HepG2 (cell line): ENCODE measurements around the gene JPH3. TPM values are rescaled to one million over a fixed set of nuclear protein-coding genes. Genes with fewer than 3 reads are reported as not detected.

Experiments
- CEBPZ ChIP-seq: IDR thresholded peaks from 2 replicates; pipeline ENCODE4 v1.6.1; 2012; ENCODE audit warnings: low read length, improper control_type of control experiment
- DZIP1 ChIP-seq: sonication (generic); formaldehyde crosslinking; IDR thresholded peaks from 2 replicates; pipeline ENCODE4 v1.5.0; 2020; ENCODE audit warnings: mild to moderate bottlenecking, missing genetic modification reagents
- GRHL1 ChIP-seq: sonication (generic); formaldehyde crosslinking; conservative IDR thresholded peaks from 2 replicates; pipeline ENCODE4 v1.8.0; 2022; ENCODE audit warnings: missing genetic modification reagents
- MEIS1 ChIP-seq: sonication (generic); formaldehyde crosslinking; IDR thresholded peaks from 2 replicates; pipeline ENCODE4 v1.9.0; 2021; ENCODE audit warnings: mild to moderate bottlenecking, missing genetic modification reagents, moderate library complexity, borderline replicate concordance
- MXD3 ChIP-seq: IDR thresholded peaks from 2 replicates; pipeline ENCODE4 v1.6.1; 2016; ENCODE audit warnings: mild to moderate bottlenecking, missing biosample characterization, missing genetic modification reagents
- PAF1 ChIP-seq: IDR thresholded peaks from 2 replicates; pipeline ENCODE4 v1.6.1; 2016; ENCODE audit warnings: missing genetic modification reagents, missing compliant biosample characterization
- PLSCR1 ChIP-seq: sonication (generic); formaldehyde crosslinking; IDR thresholded peaks from 2 replicates; pipeline ENCODE4 v1.5.0; 2020; ENCODE audit warnings: missing genetic modification reagents, mild to moderate bottlenecking, borderline replicate concordance
- RFX5 ChIP-seq: IDR thresholded peaks from 2 replicates; pipeline ENCODE4 v1.6.1; 2011; ENCODE audit warnings: low read depth, low read length, improper control_type of control experiment
- RXRB ChIP-seq: IDR thresholded peaks from 2 replicates; pipeline ENCODE4 v1.6.1; 2016; ENCODE audit warnings: borderline replicate concordance, missing genetic modification reagents, missing compliant biosample characterization
- XRCC5 ChIP-seq: fragments of 200-400 bp; formaldehyde crosslinking; optimal IDR thresholded peaks from 2 replicates; pipeline ENCODE3; 2017; ENCODE audit warnings: mild to moderate bottlenecking, low read length
- YEATS2 ChIP-seq: sonication (generic); formaldehyde crosslinking; IDR thresholded peaks from 2 replicates; pipeline ENCODE4 v1.4.0; 2020; ENCODE audit warnings: missing genetic modification reagents, borderline replicate concordance
- ZBTB26 ChIP-seq: IDR thresholded peaks from 2 replicates; pipeline ENCODE4 v1.6.1; 2016; ENCODE audit warnings: missing compliant biosample characterization, missing genetic modification reagents, borderline replicate concordance
- ZC3H4 ChIP-seq: sonication (generic); formaldehyde crosslinking; IDR thresholded peaks from 2 replicates; pipeline ENCODE4 v1.4.0; 2020; ENCODE audit warnings: missing genetic modification reagents, borderline replicate concordance
- ZNF160 ChIP-seq: sonication (generic); formaldehyde crosslinking; IDR thresholded peaks from 2 replicates; pipeline ENCODE4 v1.8.0; 2022; ENCODE audit warnings: mild to moderate bottlenecking, inconsistent platforms, missing genetic modification reagents
- ZNF256 ChIP-seq: sonication (generic); formaldehyde crosslinking; conservative IDR thresholded peaks from 2 replicates; pipeline ENCODE4 v1.4.0; 2020; ENCODE audit warnings: missing genetic modification reagents
- ZNF451 ChIP-seq: sonication (generic); formaldehyde crosslinking; IDR thresholded peaks from 2 replicates; pipeline ENCODE4 v1.5.0; 2020; ENCODE audit warnings: mild to moderate bottlenecking, missing genetic modification reagents
- ZNF776 ChIP-seq: sonication (generic); formaldehyde crosslinking; IDR thresholded peaks from 2 replicates; pipeline ENCODE4 v1.4.0; 2020; ENCODE audit warnings: mild to moderate bottlenecking, missing genetic modification reagents
- ZSCAN29 ChIP-seq: sonication (generic); formaldehyde crosslinking; conservative IDR thresholded peaks from 2 replicates; pipeline ENCODE4 v1.4.0; 2020; ENCODE audit warnings: mild to moderate bottlenecking, missing genetic modification reagents
- ZZZ3 ChIP-seq: sonication (generic); formaldehyde crosslinking; IDR thresholded peaks from 2 replicates; pipeline ENCODE4 v1.4.0; 2020; ENCODE audit warnings: missing genetic modification reagents, mild to moderate bottlenecking, borderline replicate concordance
- polyA plus RNA-seq, 8 experiments: library from polyadenylated mRNA; depleted of rRNA in 3 of 8; stranded (reverse) in 7 of 8; unstranded in 1 of 8; fragments of >200 nt; fragmentation: Illumina TruSeq in 4 of 8; extraction: Trizol in 4 of 8; gene quantifications; 2 replicates each; pipeline versions ENCODE4 v1.2.1 to v1.2.3, GENCODE V29; 2011 to 2016; ENCODE audit warnings: low read depth in 4 of 8, missing spikeins in 1 of 8, mixed read lengths in 1 of 8; ENCODE audit not compliant: insufficient read depth in 1 of 8
- total RNA-seq, 5 experiments: library from RNA; depleted of rRNA; stranded (reverse); fragments of >200 nt; fragmentation: Illumina TruSeq; extraction: Trizol; gene quantifications; 2 replicates each; pipeline ENCODE4 v1.2.3, GENCODE V29; 2016; ENCODE audit warnings: low read depth in 1 of 5

JPH3 gene
- total and polyA plus RNA-seq, 2 of the 13 experiments (the other 11 are each of a cell fraction or from before 2014, with no cell fraction given): not detected

- 0 out of 2 replicates have a peak, but pooled peaks have one; percentile 51 for TF ChIP-seq DZIP1 (CRISPR knock-in tag)
- TF ChIP-seq ZBTB26 (CRISPR knock-in tag): no peak
- 0 out of 2 replicates have a peak, but pooled peaks have one; percentile 3 for TF ChIP-seq MEIS1 (CRISPR knock-in tag)
- no peak for TF ChIP-seq PAF1
- TF ChIP-seq MXD3 (CRISPR knock-in tag): 0 out of 2 replicates have a peak, but pooled peaks have one; percentile 47
- TF ChIP-seq YEATS2: no peak
- TF ChIP-seq CEBPZ: no peak
- TF ChIP-seq ZNF256 (CRISPR knock-in tag): no peak
- 0 out of 2 replicates have a peak, but pooled peaks have one; percentile 7 for TF ChIP-seq ZNF451
- no peak for TF ChIP-seq PLSCR1 (CRISPR knock-in tag)
- no peak for TF ChIP-seq ZNF160 (CRISPR knock-in tag)
- no peak for TF ChIP-seq ZSCAN29 (CRISPR knock-in tag)
- no peak for TF ChIP-seq ZZZ3 (CRISPR knock-in tag)
- TF ChIP-seq RFX5: no peak
- no peak for TF ChIP-seq ZC3H4
- no peak for TF ChIP-seq RXRB
- TF ChIP-seq ZNF776 (CRISPR knock-in tag): peak; percentile 70; the same call in 1 of the 2 replicates
- TF ChIP-seq GRHL1: no peak
- TF ChIP-seq XRCC5: peak; percentile 89
These were observed 33.3 kb downstream of the JPH3 start (continued) for GRCh38 chr16:87635541-87636049.
